Type B pancreatic cell (in vitro differentiated cells): ENCODE results near the gene TULP1. TPM values are rescaled to one million over a fixed set of nuclear protein-coding genes. Genes with fewer than 3 reads are reported as not detected.

Source experiments
- DNase-seq: peaks from one replicate; pipeline ENCODE4 v3.0.0; 2021; ENCODE audit warnings: mixed read lengths; ENCODE audit not compliant: unreplicated experiment; ENCODE audit errors: extremely low spot score
- H3K27ac Mint-ChIP-seq: 2 replicates; pipeline ENCODE4 v1.8.0; 2021; ENCODE audit warnings: mild to moderate bottlenecking, mixed read lengths
- H3K27me3 Mint-ChIP-seq: 2 replicates; pipeline ENCODE4 v1.8.0; 2021; ENCODE audit warnings: mixed read lengths
- H3K36me3 Mint-ChIP-seq: 2 replicates; pipeline ENCODE4 v1.8.0; 2021; ENCODE audit warnings: mixed read lengths
- H3K4me1 Mint-ChIP-seq: one replicate; pipeline ENCODE4 v1.8.0; 2021; ENCODE audit warnings: mixed read lengths; ENCODE audit not compliant: unreplicated experiment
- H3K4me3 Mint-ChIP-seq: 2 replicates; pipeline ENCODE4 v1.8.0; 2021; ENCODE audit warnings: mild to moderate bottlenecking, mixed read lengths
- H3K9me3 Mint-ChIP-seq: 2 replicates; pipeline ENCODE4 v1.8.0; 2021; ENCODE audit warnings: mixed read lengths
- CTCF ChIP-seq: fragments of 200-600 bp; sonication (generic); conservative IDR thresholded peaks from 2 replicates; pipeline ENCODE4 v1.5.0; 2021; ENCODE audit warnings: antibody characterized with exemption, mild to moderate bottlenecking
- total RNA-seq: library from RNA; stranded (reverse); gene quantifications from 2 replicates; pipeline ENCODE4 v1.2.1, GENCODE V29; 2021; ENCODE audit warnings: low replicate concordance

TULP1 gene
- total RNA-seq, 1 donor from 2014 or later, result not detected

DNA sequence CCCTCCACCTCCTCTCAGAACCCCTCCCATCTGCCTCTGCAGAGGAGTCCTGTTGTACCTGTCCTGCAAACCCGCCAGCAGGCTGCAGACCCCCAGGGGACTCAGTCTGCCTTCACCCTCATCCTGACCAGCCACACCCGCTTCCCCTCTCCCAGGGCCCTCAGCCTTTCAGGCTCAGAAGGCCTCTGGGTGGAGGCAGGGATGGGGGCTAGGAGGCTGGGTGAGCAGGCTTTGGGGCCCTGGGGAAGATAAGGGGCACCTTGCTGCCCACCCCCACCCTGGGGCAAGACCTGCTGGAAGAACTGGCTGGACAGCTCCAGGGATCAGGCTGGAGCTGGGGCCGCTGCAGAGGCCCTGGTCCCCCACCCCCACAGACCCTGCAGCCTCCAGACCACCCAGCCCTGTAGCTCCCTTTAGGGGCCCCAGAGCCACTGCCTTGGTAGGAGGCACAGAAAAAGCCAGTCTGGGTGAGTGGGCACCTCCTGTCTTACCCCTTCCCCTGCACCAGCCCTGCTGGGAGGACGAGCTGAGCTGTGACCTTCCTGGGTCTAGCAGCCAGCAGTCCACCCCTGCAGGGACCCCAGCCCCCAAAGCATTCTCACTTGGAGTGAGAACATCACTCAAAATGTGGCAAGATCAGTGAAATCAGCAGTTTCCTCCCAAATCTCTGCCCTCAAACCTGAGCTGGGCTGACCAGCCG, 21.0 kb downstream of the TULP1 start:
- H3K36me3 Mint-ChIP-seq, result peaks cover 2% of the 10 kb centered on the region
- H3K4me3 Mint-ChIP-seq, result peak overlapping the region; percentile 88
- no peak for TF ChIP-seq CTCF
- no peaks in the 10 kb centered on the region for H3K9me3 Mint-ChIP-seq
- peak overlapping the region; percentile 96 for H3K27ac Mint-ChIP-seq
- H3K27me3 Mint-ChIP-seq, result no peaks in the 10 kb centered on the region
- H3K4me1 Mint-ChIP-seq, result peaks cover 53% of the 10 kb centered on the region
- DNase-seq, result no peak

- Mint-ChIP-seq H3K9me3 (no peaks in the 10 kb centered on the region), H3K27ac (peak overlapping the region; percentile 96), H3K4me3 (peak overlapping the region; percentile 88), H3K27me3 (no peaks in the 10 kb centered on the region), H3K36me3 (peaks cover 3% of the 10 kb centered on the region), H3K4me1 (peaks cover 54% of the 10 kb centered on the region)
- TF ChIP-seq CTCF, result no peak
- DNase-seq, result no peak
Measured at GRCh38 chr6:35490821-35491557, 21.7 kb downstream of the TULP1 start.

DNA sequence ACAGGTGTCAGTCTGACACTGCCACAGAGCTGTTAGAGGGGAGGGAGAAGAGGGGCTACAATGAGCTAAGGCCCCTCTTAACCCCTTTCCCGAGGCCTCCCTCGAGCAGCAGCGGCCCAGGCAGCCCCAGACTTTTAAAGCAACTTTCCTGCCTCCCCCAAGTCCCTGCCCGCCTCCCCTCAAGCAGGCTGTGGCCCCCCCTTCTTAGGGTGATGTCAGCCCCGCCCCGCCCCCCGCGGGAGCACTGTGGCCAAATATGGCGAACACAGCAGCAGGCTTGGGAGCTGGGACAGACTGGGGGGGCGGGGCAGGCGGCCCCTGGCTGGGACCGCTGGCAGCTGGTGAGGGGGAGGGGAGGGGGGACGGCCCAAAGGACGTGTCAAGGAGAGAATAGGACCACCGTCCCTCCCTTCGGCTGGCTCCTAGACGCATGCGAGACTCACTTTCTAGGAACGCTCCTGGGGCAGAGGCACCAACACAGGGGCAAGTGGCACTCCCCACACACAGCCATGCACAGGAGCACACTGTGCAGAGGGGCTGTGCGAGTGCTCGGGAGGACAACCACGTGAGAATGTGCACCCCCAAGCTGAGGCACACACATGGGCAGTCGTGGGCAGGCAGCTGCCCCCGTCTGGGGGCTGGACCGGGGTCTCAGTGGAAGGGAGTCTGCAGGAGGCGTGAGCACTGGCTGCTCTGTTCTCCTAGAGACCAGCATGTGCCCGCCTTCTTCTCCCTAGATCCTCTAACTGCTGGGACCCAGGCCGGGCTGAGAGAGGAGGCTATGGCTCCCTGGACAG, 22.5 kb downstream of the TULP1 start:
- no peak for TF ChIP-seq CTCF
- H3K36me3 Mint-ChIP-seq, result peaks cover 3% of the 10 kb centered on the region
- peak overlapping the region; percentile 88 for H3K4me3 Mint-ChIP-seq
- DNase-seq, result no peak
- H3K27me3 Mint-ChIP-seq, result no peaks in the 10 kb centered on the region
- H3K27ac Mint-ChIP-seq, result peak overlapping the region; percentile 96
- H3K9me3 Mint-ChIP-seq, result no peaks in the 10 kb centered on the region
- H3K4me1 Mint-ChIP-seq, result peaks cover 53% of the 10 kb centered on the region

DNA sequence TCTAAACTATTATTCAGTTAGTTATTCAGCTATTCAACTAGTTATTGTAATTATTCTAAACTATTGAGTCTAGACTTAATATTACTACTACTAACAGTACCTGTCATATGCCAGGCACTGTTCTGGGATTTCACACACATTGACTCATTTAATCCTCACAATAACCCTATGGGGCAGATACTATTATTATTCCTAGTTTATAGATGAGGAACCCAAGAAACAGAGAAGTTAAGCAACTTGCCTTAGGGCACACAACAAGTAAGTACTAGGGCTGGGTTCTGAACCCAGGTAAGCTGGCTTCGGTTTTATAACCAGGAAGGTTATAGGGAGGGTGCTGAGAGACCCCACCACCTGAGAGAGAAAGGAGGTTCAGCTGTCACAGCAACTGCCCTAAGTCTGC, 23.6 kb downstream of the TULP1 start:
- H3K36me3 Mint-ChIP-seq, result peaks cover 3% of the 10 kb centered on the region
- peaks cover 48% of the 10 kb centered on the region for H3K4me1 Mint-ChIP-seq
- H3K4me3 Mint-ChIP-seq, result peak overlapping the region; percentile 60
- no peak for TF ChIP-seq CTCF
- H3K27me3 Mint-ChIP-seq, result no peaks in the 10 kb centered on the region
- peak overlapping the region; percentile 99 for H3K27ac Mint-ChIP-seq
- no peaks in the 10 kb centered on the region for H3K9me3 Mint-ChIP-seq
- no peak for DNase-seq

- H3K27ac Mint-ChIP-seq, result peak overlapping the region; percentile 99
- no peak for TF ChIP-seq CTCF
- no peak for DNase-seq
- H3K27me3 Mint-ChIP-seq, result no peaks in the 10 kb centered on the region
- H3K9me3 Mint-ChIP-seq, result no peaks in the 10 kb centered on the region
- peaks cover 3% of the 10 kb centered on the region for H3K36me3 Mint-ChIP-seq
- peaks cover 42% of the 10 kb centered on the region for H3K4me1 Mint-ChIP-seq
- peak overlapping the region; percentile 61 for H3K4me3 Mint-ChIP-seq
Measured at GRCh38 chr6:35488517-35488862, 24.2 kb downstream of the TULP1 start.
